SK-N-SH treated with all-trans-retinoic acid at 6 μM for 48 hours (cell line): ENCODE results near the gene STRADB.

Source experiments
- ATAC-seq: fragments of 200-7000 bp; cut with Tn5 transposase; 3 replicates; pipeline ENCODE4 v1.9.1; 2020; ENCODE audit warnings: mild to moderate bottlenecking, moderate library complexity
- ARNTL ChIP-seq: fragments of 450-650 bp; formaldehyde crosslinking; IDR thresholded peaks from 2 replicates; pipeline ENCODE4 v1.5.0; 2020; ENCODE audit warnings: low read depth, mild to moderate bottlenecking, moderate library complexity, borderline replicate concordance
- BACH2 ChIP-seq: fragments of 250-450 bp; sonication (Bioruptor Pico); IDR thresholded peaks from 2 replicates; pipeline ENCODE4 v1.9.0; 2021; ENCODE audit warnings: mild to moderate bottlenecking, borderline replicate concordance
- CSDC2 ChIP-seq: fragments of 250-450 bp; sonication (Bioruptor Pico); IDR thresholded peaks from 2 replicates; pipeline ENCODE4 v1.5.0; 2020; ENCODE audit warnings: mild to moderate bottlenecking, moderate library complexity
- ESRRG ChIP-seq: fragments of 250-450 bp; sonication (Bioruptor Pico); IDR thresholded peaks from 2 replicates; pipeline ENCODE4 v1.6.1; 2021; ENCODE audit warnings: mild to moderate bottlenecking
- GLIS3 ChIP-seq: fragments of 250-450 bp; sonication (Bioruptor Pico); IDR thresholded peaks from 2 replicates; pipeline ENCODE4 v1.5.0; 2020; ENCODE audit warnings: mild to moderate bottlenecking, moderate library complexity
- ISL1 ChIP-seq: fragments of 250-450 bp; sonication (Bioruptor Pico); IDR thresholded peaks from 2 replicates; pipeline ENCODE4 v2.1.2; 2022; ENCODE audit warnings: mild to moderate bottlenecking, moderate library complexity
- OSR1 ChIP-seq: fragments of 250-450 bp; sonication (Bioruptor Pico); IDR thresholded peaks from 2 replicates; pipeline ENCODE4 v1.8.0; 2022; ENCODE audit warnings: moderate library complexity, mild to moderate bottlenecking, inconsistent platforms
- PPARA ChIP-seq: fragments of 250-450 bp; sonication (Bioruptor Pico); IDR thresholded peaks from 2 replicates; pipeline ENCODE4 v1.5.0; 2020; ENCODE audit warnings: mild to moderate bottlenecking, borderline replicate concordance
- SNAI2 ChIP-seq: fragments of 250-450 bp; sonication (Bioruptor Pico); IDR thresholded peaks from 2 replicates; pipeline ENCODE4 v1.5.0; 2020; ENCODE audit warnings: mild to moderate bottlenecking, moderate library complexity
- TCF4 ChIP-seq: fragments of 250-450 bp; sonication (Bioruptor Pico); IDR thresholded peaks from 2 replicates; pipeline ENCODE4 v1.8.0; 2021; ENCODE audit warnings: mild to moderate bottlenecking, moderate library complexity, borderline replicate concordance
- TOX ChIP-seq: fragments of 250-450 bp; sonication (Bioruptor Pico); IDR thresholded peaks from 2 replicates; pipeline ENCODE4 v1.8.0; 2021; ENCODE audit warnings: mild to moderate bottlenecking, moderate library complexity, borderline replicate concordance
- ZC3H10 ChIP-seq: fragments of 250-450 bp; sonication (Bioruptor Pico); IDR thresholded peaks from 2 replicates; pipeline ENCODE4 v1.5.1; 2021; ENCODE audit warnings: mild to moderate bottlenecking, moderate library complexity
- ZFP3 ChIP-seq: fragments of 250-450 bp; sonication (Bioruptor Pico); IDR thresholded peaks from 2 replicates; pipeline ENCODE4 v1.5.0; 2020; ENCODE audit warnings: mild to moderate bottlenecking, moderate library complexity
- ZFP30 ChIP-seq: fragments of 450-650 bp; formaldehyde crosslinking; IDR thresholded peaks from 2 replicates; pipeline ENCODE4 v1.5.0; 2022; ENCODE audit warnings: mild to moderate bottlenecking, moderate library complexity
- ZNF565 ChIP-seq: fragments of 450-650 bp; formaldehyde crosslinking; conservative IDR thresholded peaks from 2 replicates; pipeline ENCODE4 v1.5.0; 2020; ENCODE audit warnings: low read depth, mild to moderate bottlenecking, moderate library complexity
- ZNF70 ChIP-seq: fragments of 450-650 bp; formaldehyde crosslinking; IDR thresholded peaks from 2 replicates; pipeline ENCODE4 v1.5.0; 2020; ENCODE audit warnings: mild to moderate bottlenecking, moderate library complexity
- ZNF8 ChIP-seq: fragments of 450-650 bp; formaldehyde crosslinking; IDR thresholded peaks from 2 replicates; pipeline ENCODE4 v1.5.0; 2020; ENCODE audit warnings: mild to moderate bottlenecking, moderate library complexity
- TF ChIP-seq, protein P1 (sequence below): fragments of 250-450 bp; sonication (Bioruptor Pico); IDR thresholded peaks from 2 replicates; pipeline ENCODE4 v1.5.1; 2021; ENCODE audit warnings: mild to moderate bottlenecking, moderate library complexity
- TF ChIP-seq, protein P2 (sequence below): fragments of 250-450 bp; sonication (Bioruptor Pico); IDR thresholded peaks from 2 replicates; pipeline ENCODE4 v1.8.0; 2020; ENCODE audit warnings: mild to moderate bottlenecking, moderate library complexity, borderline replicate concordance
- TF ChIP-seq, protein P3 (sequence below): fragments of 250-450 bp; sonication (Bioruptor Pico); IDR thresholded peaks from 2 replicates; pipeline ENCODE4 v1.5.0; 2020; ENCODE audit warnings: mild to moderate bottlenecking, moderate library complexity
- TF ChIP-seq, protein P4 (sequence below): fragments of 250-450 bp; sonication (Bioruptor Pico); IDR thresholded peaks from 2 replicates; pipeline ENCODE4 v1.8.0; 2021; ENCODE audit warnings: low read depth, mild to moderate bottlenecking, moderate library complexity, borderline replicate concordance
- TF ChIP-seq, protein P5 (sequence below): fragments of 250-450 bp; sonication (Bioruptor Pico); IDR thresholded peaks from 2 replicates; pipeline ENCODE4 v1.5.1; 2020; ENCODE audit warnings: low read depth, mild to moderate bottlenecking, moderate library complexity

Gene STRADB

DNA sequence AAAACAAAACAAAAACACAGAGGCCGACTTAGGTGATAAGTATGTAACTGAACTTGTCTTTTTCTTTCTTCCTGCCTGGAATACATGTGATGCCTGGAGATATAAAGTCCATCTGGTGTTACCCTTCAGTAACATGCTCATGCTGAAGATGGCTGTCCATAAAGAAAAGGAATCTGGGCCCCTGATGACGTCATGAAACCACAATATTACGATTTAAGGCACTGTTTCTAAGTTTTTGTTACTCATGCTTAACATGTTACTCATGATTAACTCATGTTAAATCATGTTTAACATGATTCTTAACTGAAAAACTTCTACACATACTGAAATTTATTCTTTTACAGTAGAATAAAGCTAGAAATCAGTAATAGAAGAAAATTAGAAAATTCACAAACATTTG is 49.0 kb downstream of the STRADB start:
- TF ChIP-seq GLIS3 (CRISPR knock-in tag) (no peak), TOX (CRISPR knock-in tag) (no peak), ZNF565 (CRISPR knock-in tag) (no peak), BACH2 (CRISPR knock-in tag) (no peak), ARNTL (no peak), PPARA (CRISPR knock-in tag) (no peak), TCF4 (CRISPR knock-in tag) (no peak), OSR1 (CRISPR knock-in tag) (no peak), ZFP30 (no peak), ZC3H10 (CRISPR knock-in tag) (no peak), ESRRG (CRISPR knock-in tag) (no peak), CSDC2 (no peak), SNAI2 (CRISPR knock-in tag) (no peak), ZNF70 (CRISPR knock-in tag) (no peak), ZNF8 (CRISPR knock-in tag) (no peak)
- TF ChIP-seq, protein P1, sequence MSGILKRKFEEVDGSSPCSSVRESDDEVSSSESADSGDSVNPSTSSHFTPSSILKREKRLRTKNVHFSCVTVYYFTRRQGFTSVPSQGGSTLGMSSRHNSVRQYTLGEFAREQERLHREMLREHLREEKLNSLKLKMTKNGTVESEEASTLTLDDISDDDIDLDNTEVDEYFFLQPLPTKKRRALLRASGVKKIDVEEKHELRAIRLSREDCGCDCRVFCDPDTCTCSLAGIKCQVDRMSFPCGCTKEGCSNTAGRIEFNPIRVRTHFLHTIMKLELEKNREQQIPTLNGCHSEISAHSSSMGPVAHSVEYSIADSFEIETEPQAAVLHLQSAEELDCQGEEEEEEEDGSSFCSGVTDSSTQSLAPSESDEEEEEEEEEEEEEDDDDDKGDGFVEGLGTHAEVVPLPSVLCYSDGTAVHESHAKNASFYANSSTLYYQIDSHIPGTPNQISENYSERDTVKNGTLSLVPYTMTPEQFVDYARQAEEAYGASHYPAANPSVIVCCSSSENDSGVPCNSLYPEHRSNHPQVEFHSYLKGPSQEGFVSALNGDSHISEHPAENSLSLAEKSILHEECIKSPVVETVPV (CRISPR knock-in tag) = no peak
- TF ChIP-seq, protein P2, sequence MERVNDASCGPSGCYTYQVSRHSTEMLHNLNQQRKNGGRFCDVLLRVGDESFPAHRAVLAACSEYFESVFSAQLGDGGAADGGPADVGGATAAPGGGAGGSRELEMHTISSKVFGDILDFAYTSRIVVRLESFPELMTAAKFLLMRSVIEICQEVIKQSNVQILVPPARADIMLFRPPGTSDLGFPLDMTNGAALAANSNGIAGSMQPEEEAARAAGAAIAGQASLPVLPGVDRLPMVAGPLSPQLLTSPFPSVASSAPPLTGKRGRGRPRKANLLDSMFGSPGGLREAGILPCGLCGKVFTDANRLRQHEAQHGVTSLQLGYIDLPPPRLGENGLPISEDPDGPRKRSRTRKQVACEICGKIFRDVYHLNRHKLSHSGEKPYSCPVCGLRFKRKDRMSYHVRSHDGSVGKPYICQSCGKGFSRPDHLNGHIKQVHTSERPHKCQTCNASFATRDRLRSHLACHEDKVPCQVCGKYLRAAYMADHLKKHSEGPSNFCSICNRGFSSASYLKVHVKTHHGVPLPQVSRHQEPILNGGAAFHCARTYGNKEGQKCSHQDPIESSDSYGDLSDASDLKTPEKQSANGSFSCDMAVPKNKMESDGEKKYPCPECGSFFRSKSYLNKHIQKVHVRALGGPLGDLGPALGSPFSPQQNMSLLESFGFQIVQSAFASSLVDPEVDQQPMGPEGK (CRISPR knock-in tag) = no peak
- ATAC-seq = no peak

DNA sequence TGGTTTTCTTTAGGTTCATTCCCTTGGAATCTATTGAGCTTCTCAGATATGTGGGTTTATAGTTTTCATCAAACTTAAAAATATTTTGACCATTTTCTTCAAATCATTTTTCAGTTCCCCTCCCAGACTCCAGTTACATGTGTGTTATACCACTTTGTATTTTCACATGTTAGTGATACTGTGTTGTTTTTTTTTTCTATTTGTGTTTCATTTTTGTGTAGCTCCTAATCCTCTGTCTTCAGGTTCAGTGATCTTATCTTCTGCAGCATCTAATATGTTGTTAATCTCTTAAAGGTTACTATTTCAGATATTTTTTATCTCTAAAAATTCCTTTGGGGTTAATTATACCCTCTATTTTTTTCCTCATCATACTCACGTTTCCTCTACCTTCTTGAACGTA is 51.2 kb downstream of the STRADB start:
- TF ChIP-seq BACH2 (CRISPR knock-in tag) (no peak), ZFP30 (peak; percentile 97), SNAI2 (CRISPR knock-in tag) (no peak), PPARA (CRISPR knock-in tag) (no peak)
- TF ChIP-seq, protein P3, sequence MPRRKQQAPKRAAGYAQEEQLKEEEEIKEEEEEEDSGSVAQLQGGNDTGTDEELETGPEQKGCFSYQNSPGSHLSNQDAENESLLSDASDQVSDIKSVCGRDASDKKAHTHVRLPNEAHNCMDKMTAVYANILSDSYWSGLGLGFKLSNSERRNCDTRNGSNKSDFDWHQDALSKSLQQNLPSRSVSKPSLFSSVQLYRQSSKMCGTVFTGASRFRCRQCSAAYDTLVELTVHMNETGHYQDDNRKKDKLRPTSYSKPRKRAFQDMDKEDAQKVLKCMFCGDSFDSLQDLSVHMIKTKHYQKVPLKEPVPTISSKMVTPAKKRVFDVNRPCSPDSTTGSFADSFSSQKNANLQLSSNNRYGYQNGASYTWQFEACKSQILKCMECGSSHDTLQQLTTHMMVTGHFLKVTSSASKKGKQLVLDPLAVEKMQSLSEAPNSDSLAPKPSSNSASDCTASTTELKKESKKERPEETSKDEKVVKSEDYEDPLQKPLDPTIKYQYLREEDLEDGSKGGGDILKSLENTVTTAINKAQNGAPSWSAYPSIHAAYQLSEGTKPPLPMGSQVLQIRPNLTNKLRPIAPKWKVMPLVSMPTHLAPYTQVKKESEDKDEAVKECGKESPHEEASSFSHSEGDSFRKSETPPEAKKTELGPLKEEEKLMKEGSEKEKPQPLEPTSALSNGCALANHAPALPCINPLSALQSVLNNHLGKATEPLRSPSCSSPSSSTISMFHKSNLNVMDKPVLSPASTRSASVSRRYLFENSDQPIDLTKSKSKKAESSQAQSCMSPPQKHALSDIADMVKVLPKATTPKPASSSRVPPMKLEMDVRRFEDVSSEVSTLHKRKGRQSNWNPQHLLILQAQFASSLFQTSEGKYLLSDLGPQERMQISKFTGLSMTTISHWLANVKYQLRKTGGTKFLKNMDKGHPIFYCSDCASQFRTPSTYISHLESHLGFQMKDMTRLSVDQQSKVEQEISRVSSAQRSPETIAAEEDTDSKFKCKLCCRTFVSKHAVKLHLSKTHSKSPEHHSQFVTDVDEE (CRISPR knock-in tag) = no peak
- no peak for ATAC-seq

DNA sequence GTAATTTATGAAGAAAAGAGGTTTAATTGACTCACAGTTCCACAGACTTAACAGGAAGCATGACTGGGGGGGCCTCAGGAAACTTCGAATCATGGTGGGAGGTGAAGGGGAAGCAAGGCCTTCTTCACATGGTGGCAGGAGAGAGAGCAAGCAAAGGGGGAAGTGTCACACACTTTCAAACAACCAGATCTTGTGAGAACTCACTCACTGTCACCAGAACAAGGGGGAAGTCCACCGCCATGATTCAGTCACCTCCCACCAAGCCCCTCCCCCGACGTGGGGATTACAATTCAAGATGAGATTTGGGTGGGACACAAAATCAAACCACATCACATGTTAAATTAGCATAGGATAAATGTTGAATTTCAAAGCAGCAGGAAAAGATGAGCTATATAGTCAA is 56.2 kb downstream of the STRADB start:
- ATAC-seq = no peak
- TF ChIP-seq ZC3H10 (CRISPR knock-in tag) (no peak), BACH2 (CRISPR knock-in tag) (no peak), ZFP3 (CRISPR knock-in tag) (no peak), ZFP30 (no peak), ZNF70 (CRISPR knock-in tag) (no peak), ISL1 (CRISPR knock-in tag) (no peak), ARNTL (no peak), TOX (CRISPR knock-in tag) (no peak), TCF4 (CRISPR knock-in tag) (no peak), GLIS3 (CRISPR knock-in tag) (no peak), ZNF8 (CRISPR knock-in tag) (no peak)
- TF ChIP-seq, protein P4, sequence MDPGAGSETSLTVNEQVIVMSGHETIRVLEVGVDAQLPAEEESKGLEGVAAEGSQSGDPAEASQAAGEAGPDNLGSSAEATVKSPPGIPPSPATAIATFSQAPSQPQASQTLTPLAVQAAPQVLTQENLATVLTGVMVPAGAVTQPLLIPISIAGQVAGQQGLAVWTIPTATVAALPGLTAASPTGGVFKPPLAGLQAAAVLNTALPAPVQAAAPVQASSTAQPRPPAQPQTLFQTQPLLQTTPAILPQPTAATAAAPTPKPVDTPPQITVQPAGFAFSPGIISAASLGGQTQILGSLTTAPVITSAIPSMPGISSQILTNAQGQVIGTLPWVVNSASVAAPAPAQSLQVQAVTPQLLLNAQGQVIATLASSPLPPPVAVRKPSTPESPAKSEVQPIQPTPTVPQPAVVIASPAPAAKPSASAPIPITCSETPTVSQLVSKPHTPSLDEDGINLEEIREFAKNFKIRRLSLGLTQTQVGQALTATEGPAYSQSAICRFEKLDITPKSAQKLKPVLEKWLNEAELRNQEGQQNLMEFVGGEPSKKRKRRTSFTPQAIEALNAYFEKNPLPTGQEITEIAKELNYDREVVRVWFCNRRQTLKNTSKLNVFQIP (CRISPR knock-in tag) = no peak
- TF ChIP-seq, protein P5, sequence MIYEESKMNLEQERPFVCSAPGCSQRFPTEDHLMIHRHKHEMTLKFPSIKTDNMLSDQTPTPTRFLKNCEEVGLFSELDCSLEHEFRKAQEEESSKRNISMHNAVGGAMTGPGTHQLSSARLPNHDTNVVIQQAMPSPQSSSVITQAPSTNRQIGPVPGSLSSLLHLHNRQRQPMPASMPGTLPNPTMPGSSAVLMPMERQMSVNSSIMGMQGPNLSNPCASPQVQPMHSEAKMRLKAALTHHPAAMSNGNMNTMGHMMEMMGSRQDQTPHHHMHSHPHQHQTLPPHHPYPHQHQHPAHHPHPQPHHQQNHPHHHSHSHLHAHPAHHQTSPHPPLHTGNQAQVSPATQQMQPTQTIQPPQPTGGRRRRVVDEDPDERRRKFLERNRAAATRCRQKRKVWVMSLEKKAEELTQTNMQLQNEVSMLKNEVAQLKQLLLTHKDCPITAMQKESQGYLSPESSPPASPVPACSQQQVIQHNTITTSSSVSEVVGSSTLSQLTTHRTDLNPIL (CRISPR knock-in tag) = no peak
- TF ChIP-seq, protein P3 (CRISPR knock-in tag) = no peak
- TF ChIP-seq, protein P1 (CRISPR knock-in tag) = no peak
